ENCODE data around the gene TSSC4.

The TSSC4 gene

GRCh38 chr11:2386591-2386990, 14.0 kb upstream of the TSSC4 start:
- no peak for DNase-seq (ENCODE audit: low read depth)

GRCh38 chr11:2387266-2387987, 13.1 kb upstream of the TSSC4 start:
- DNase-seq (ENCODE audit: low read depth), result no peak

DNA sequence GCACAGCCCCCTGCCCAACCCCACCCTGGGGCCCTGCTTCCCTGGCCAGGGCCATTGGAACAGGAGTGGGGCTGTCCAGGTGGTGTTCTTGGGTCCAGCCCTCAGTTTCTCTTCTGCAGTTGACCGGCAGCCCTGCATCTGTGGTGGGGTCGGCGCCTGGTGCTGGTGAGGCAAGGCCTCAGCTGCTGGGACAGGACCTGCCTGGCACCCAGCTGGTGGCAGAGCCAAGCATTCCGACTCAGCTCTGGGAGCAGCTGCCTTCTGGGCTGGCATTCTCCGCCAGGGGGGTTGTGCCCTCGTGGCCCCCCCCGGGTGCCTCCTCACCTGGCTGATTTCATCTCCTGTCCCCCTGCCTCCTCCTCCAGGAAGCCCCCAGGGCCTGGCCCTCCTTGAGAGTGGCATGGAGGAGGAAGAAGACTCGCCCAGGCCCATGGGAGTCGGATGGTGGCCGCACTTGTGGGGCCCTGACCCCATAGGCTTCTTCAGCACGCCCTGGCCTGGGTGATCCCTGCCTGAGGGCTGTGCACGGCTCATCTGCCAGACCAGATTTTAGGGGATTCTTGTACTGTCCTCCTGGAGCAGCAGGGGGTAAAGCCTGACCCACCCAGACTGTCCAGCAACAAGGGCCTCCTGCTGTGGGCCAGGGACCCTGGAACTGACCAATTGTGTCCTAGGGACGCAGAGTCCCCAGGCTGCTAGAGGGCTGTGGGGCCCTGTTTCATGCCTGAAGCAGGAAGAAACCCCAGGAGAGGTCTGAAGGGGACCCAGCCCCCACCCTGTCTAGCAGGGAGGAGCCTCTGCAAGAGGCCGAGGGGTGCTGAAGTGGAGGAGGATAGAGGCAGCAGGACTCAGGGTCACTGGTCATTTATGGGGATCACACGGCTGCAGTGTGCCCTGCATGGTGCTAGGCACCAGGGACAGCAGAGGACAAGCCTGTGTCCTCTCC, 11.8 kb upstream of the TSSC4 start:
- no peak for DNase-seq (ENCODE audit: low read depth)

GRCh38 chr11:2389377-2390026, 11.0 kb upstream of the TSSC4 start:
- DNase-seq (ENCODE audit: low read depth), result no peak

GRCh38 chr11:2390091-2390724, 10.3 kb upstream of the TSSC4 start:
- no peak for DNase-seq (ENCODE audit: low read depth)

DNA sequence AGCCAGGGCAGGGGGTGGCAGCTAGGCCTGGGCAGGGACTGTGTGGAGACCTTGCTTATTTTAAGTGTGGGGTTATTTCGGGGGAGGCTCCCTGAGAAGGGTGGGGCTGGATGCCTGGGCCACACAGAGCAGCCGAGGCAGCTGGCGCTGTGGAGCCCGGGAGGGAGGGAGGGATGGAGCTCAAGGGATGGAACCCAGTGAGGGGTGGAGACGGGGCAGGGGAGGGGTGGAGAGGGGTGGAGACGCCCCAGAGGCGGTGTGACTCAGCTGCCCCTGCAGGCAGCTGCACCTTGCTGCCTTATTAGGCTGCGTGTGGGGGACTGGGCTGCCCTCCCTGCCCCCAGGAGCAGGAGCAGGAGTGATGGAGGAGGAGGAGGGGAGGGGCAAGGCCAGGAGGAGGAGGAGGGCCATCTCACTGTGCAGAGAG, 9.8 kb upstream of the TSSC4 start:
- DNase-seq (ENCODE audit: low read depth), result no peak

DNA sequence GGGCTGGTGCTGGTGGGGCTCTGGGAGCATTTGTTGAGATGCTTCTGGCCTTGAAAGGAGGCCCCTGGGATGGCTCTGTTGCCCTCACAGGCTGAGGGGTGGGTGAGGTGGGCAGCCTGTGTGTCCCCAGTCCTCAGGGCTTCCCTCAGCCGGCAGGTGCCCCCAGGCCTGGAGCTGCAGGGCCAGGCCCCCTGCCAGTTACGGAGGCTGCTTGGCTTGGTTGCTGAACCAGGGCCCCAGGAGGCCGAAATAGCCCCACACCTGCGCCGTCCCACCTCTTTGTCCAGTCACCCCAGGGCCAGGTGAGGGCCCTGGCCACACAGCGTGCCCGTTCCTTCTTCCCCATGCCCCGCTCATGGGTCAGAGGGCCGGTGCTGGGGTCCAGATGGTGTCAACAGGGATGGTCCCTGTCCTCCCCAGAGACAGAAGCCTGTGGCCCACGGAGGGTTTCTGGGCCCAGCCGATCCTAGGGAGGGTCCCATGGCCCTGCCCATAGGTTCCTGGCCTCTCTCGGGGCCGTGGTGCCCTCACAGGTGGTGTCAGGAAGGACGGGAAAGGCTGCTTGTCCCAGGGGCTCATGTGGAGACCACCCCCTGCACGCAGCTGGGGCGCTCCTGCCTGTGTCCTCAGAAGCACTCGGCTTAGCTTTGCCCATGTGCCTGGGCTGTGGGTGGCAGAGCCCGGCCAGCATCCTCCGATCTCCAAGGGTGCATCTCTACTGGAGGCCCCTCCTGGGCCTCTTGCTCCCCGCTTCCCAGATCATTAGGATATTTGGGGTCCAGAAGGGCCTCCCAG, 9.2 kb upstream of the TSSC4 start:
- DNase-seq (ENCODE audit: low read depth), result no peak

DNA sequence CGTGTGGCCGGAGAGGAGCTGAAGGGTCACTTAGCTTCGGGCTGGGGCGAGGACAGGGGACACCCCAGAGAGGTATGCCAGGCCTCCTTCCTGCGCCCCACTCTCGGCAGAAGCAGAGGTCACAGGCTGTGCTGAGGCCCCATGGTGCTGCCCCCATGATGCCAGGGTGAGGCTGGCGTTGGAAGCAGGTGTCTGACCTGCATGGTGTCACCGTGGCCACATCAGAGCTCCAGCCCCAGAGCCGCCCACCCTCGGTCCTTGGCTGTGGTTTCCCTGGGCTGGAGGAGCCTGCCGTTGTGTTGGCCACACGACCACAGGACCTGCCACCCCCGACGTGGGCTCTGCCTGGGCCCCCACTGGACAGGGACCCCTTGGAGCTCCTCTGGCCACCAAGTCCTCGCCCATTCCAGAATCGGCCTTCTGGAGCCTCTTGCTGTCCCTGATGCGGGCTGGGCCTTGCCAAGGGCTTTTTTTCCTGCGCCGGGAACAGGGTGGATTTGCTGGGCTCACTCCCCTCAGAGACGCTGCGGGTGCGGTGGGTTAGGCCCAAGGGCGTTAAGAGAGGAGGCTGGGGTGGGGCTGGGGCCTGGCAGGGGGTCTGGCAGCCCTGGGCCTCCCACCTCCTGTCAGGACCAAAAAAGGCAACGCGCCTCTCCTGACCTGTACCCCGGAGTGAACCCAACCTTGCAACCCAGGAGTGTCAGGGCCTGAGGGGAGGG, 8.2 kb upstream of the TSSC4 start:
- DNase-seq (ENCODE audit: low read depth), result no peak

- no peak for DNase-seq (ENCODE audit: low read depth)
Measured at GRCh38 chr11:2393111-2393868, 7.3 kb upstream of the TSSC4 start.

- no peak for DNase-seq (ENCODE audit: low read depth)
Measured at GRCh38 chr11:2393941-2394817, 6.4 kb upstream of the TSSC4 start.

DNA sequence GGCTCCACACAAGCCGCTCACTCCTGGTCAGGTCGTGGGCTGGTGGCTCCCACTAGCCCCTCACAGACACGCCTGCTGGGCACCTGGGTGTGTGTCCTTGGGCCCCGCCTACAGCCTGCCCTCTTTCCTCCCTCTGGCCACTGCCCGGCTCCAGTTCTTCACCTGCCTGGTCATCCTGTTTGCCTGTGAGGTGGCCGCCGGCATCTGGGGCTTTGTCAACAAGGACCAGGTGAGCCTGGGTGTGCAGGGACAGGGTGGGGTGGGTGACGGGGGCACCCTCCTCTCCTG, 5.8 kb upstream of the TSSC4 start:
- DNase-seq (ENCODE audit: low read depth), result no peak

DNA sequence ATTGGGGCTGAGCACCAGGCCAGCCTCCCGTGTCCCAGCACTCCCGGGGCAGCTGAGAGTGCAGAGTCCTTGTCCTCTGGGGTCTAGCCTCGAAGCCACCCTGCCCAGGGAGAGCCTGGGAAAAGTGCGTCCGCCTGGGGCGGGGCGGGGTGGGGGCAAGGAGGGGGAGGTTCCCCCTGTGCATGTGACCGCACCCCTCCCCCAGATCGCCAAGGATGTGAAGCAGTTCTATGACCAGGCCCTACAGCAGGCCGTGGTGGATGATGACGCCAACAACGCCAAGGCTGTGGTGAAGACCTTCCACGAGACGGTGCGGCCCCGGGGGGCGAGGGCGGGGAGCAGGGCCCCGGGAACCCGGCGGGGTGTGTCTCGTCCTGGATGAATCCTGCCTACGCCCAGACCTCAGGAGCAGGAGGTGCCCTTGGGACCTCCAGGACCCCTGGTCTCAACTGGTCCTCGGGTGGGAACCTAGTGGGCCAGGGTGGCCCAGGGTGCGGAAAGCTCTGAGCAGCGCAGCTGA, 5.3 kb upstream of the TSSC4 start:
- no peak for DNase-seq (ENCODE audit: low read depth)

GRCh38 chr11:2395856-2396255, 4.7 kb upstream of the TSSC4 start:
- no peak for DNase-seq (ENCODE audit: low read depth)

GRCh38 chr11:2396471-2396870, 4.1 kb upstream of the TSSC4 start:
- no peak for DNase-seq (ENCODE audit: low read depth)

GRCh38 chr11:2397005-2397404, 3.5 kb upstream of the TSSC4 start:
- DNase-seq (ENCODE audit: low read depth), result no peak

DNA sequence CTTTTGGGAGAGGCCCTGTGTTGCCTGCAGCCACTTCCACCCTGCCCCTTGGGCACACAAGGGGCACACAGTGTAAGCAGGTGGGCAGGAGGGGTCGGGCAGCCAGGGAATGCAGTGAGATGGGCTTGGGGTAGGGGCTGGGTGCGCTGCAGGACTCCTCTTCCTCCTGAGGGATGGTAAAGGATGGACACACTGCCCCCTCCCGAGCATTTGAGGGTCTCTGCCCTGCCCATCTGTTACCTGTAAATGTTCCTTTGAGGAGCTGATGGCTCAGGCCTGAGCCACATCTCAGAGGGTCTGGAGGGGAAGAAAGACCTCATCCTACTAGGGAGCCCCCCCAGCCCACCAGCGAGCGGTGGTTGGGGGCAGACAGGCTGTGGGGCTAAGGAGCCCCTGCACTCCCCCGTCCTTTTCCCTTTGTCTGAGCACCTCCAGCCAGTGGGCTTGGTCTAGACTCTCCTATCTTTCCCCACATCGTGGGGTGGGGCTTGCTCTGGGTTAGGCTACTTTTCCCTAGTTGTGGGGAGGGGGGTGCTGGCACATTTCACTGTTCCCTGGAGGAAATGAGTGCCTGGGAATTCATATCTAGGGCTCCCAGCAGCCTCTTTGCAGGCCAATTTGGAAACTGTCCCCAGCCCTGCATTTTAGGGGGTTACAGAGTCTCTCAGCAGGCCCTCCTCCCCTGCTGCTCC, 1.7 kb upstream of the TSSC4 start:
- no peak for DNase-seq (ENCODE audit: low read depth)

- no peak for DNase-seq (ENCODE audit: low read depth)
Measured at GRCh38 chr11:2399488-2400068, 972 bp upstream of the TSSC4 start.
